ENCODE data around the gene MAPK8. TPM values are rescaled to one million over a fixed set of nuclear protein-coding genes. Genes with fewer than 3 reads are reported as not detected.
"Not testable (repeated sequence)": the region's sequence is repeated elsewhere in the genome, so short reads cannot be mapped to it uniquely, and the experiment has no call there.

MAPK8 gene
- total RNA-seq, 1 donor from 2014 or later: 57.1 TPM

GRCh38 chr10:48272682-48273081 is 33.8 kb upstream of the MAPK8 start:
- TF ChIP-seq CTCF (IDR thresholded peaks at IDR 0.05): no peak
- H3K4me1 Mint-ChIP-seq (ENCODE audit: unreplicated experiment): no peaks in the 10 kb centered on the region
- H3K9me3 Mint-ChIP-seq (ENCODE audit: unreplicated experiment): no peaks in the 10 kb centered on the region
- H3K36me3 Mint-ChIP-seq (ENCODE audit: unreplicated experiment): no peaks in the 10 kb centered on the region
- H3K27ac Mint-ChIP-seq (ENCODE audit: unreplicated experiment): no peak overlapping the region
- peaks cover 30% of the 10 kb centered on the region for H3K27me3 Mint-ChIP-seq (ENCODE audit: unreplicated experiment)
- no peak overlapping the region for H3K4me3 Mint-ChIP-seq (ENCODE audit: unreplicated experiment)
- no peak for DNase-seq (ENCODE audit: extremely low spot score, unreplicated experiment)

- Mint-ChIP-seq H3K27me3 (ENCODE audit: unreplicated experiment) (peaks cover 33% of the 10 kb centered on the region), H3K36me3 (ENCODE audit: unreplicated experiment) (no peaks in the 10 kb centered on the region), H3K27ac (ENCODE audit: unreplicated experiment) (no peak overlapping the region), H3K4me1 (ENCODE audit: unreplicated experiment) (no peaks in the 10 kb centered on the region), H3K4me3 (ENCODE audit: unreplicated experiment) (no peak overlapping the region), H3K9me3 (ENCODE audit: unreplicated experiment) (no peaks in the 10 kb centered on the region)
- no peak for TF ChIP-seq CTCF (IDR thresholded peaks at IDR 0.05)
- DNase-seq (ENCODE audit: extremely low spot score, unreplicated experiment): no peak
Measured at GRCh38 chr10:48273741-48274140, 32.7 kb upstream of the MAPK8 start.

- no peak for DNase-seq (ENCODE audit: extremely low spot score, unreplicated experiment)
- Mint-ChIP-seq H3K27me3 (ENCODE audit: unreplicated experiment) (peaks cover 33% of the 10 kb centered on the region), H3K4me1 (ENCODE audit: unreplicated experiment) (no peaks in the 10 kb centered on the region), H3K9me3 (ENCODE audit: unreplicated experiment) (no peaks in the 10 kb centered on the region), H3K27ac (ENCODE audit: unreplicated experiment) (no peak within 1 kb of the TSS), H3K4me3 (ENCODE audit: unreplicated experiment) (no peak within 1 kb of the TSS), H3K36me3 (ENCODE audit: unreplicated experiment) (no peaks in the 10 kb centered on the region)
- TF ChIP-seq CTCF (IDR thresholded peaks at IDR 0.05): no peak
Measured at GRCh38 chr10:48274636-48275035, 31.8 kb upstream of the MAPK8 start, which contains the start of gene FRMPD2. Gene FRMPD2 (minus strand): TSS chr10:48274696. CDS start chr10:48274567, 129 bp downstream.

GRCh38 chr10:48277093-48277492 is 29.4 kb upstream of the MAPK8 start:
- no peak for TF ChIP-seq CTCF (IDR thresholded peaks at IDR 0.05)
- DNase-seq (ENCODE audit: extremely low spot score, unreplicated experiment): no peak
- H3K36me3 Mint-ChIP-seq (ENCODE audit: unreplicated experiment): no peaks in the 10 kb centered on the region
- H3K27ac Mint-ChIP-seq (ENCODE audit: unreplicated experiment): no peak overlapping the region
- H3K27me3 Mint-ChIP-seq (ENCODE audit: unreplicated experiment): peaks cover 27% of the 10 kb centered on the region
- H3K4me3 Mint-ChIP-seq (ENCODE audit: unreplicated experiment): no peak overlapping the region
- no peaks in the 10 kb centered on the region for H3K4me1 Mint-ChIP-seq (ENCODE audit: unreplicated experiment)
- peaks cover 8% of the 10 kb centered on the region for H3K9me3 Mint-ChIP-seq (ENCODE audit: unreplicated experiment)

GRCh38 chr10:48279081-48279751 is 27.3 kb upstream of the MAPK8 start:
- Mint-ChIP-seq H3K4me3 (ENCODE audit: unreplicated experiment) (no peak overlapping the region), H3K9me3 (ENCODE audit: unreplicated experiment) (peaks cover 12% of the 10 kb centered on the region), H3K4me1 (ENCODE audit: unreplicated experiment) (no peaks in the 10 kb centered on the region), H3K27me3 (ENCODE audit: unreplicated experiment) (peaks cover 25% of the 10 kb centered on the region), H3K36me3 (ENCODE audit: unreplicated experiment) (no peaks in the 10 kb centered on the region), H3K27ac (ENCODE audit: unreplicated experiment) (no peak overlapping the region)
- DNase-seq (ENCODE audit: extremely low spot score, unreplicated experiment): no peak
- no peak for TF ChIP-seq CTCF (IDR thresholded peaks at IDR 0.05)

GRCh38 chr10:48281697-48282096 is 24.8 kb upstream of the MAPK8 start:
- not testable (repeated sequence) for H3K4me3 Mint-ChIP-seq (ENCODE audit: unreplicated experiment); H3K4me1 Mint-ChIP-seq (ENCODE audit: unreplicated experiment); H3K27ac Mint-ChIP-seq (ENCODE audit: unreplicated experiment)

More at GRCh38 chr10:48281697-48282096, 24.8 kb upstream of the MAPK8 start:
- not testable (repeated sequence) for DNase-seq (ENCODE audit: extremely low spot score, unreplicated experiment); H3K36me3 Mint-ChIP-seq (ENCODE audit: unreplicated experiment)
- Mint-ChIP-seq H3K27me3 (ENCODE audit: unreplicated experiment) (peaks cover 30% of the 10 kb centered on the region), H3K9me3 (ENCODE audit: unreplicated experiment) (peaks cover 12% of the 10 kb centered on the region)
